ENCODE measurements around the gene PTF1A.
"Not testable (repeated sequence)": the region's sequence is repeated elsewhere in the genome, so short reads cannot be mapped to it uniquely, and the experiment has no call there.

Gene PTF1A

GRCh38 chr10:23202779-23203178 lies 10.7 kb downstream of the PTF1A start:
- no peak for DNase-seq

- no peak for DNase-seq
Observed at GRCh38 chr10:23203369-23204325, 11.5 kb downstream of the PTF1A start.

GRCh38 chr10:23204773-23205172 lies 12.7 kb downstream of the PTF1A start:
- DNase-seq: no peak

DNA sequence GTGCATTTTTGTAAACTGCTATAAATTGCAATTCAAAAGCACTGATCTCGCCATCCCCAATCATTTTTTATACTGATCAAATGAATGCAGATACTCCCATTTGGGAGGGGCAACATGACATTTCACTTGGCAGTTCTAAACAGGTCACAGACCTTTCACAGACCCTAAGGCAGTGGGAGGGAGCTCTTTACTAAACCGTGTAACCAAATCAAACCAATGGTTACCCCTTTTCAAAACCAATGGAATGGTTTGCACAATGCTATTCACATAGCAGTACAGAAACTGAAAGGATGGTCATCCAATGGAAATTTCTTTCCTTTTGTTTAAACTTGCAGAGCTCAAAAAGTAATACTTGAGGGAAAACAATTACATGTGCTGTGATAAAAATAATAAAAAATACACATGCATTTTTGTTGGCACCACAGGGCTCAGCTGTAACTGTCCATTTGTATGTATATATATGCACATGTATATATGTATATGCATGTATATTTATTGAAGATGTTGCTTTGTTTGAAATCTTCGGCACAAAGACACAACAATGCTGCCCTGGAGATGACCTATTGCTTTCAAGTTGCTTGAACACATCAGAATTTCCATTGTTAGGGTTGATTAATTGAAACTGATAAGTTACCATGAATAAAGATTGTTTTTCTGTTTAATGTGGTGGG lies 14.0 kb downstream of the PTF1A start:
- DNase-seq: no peak

DNA sequence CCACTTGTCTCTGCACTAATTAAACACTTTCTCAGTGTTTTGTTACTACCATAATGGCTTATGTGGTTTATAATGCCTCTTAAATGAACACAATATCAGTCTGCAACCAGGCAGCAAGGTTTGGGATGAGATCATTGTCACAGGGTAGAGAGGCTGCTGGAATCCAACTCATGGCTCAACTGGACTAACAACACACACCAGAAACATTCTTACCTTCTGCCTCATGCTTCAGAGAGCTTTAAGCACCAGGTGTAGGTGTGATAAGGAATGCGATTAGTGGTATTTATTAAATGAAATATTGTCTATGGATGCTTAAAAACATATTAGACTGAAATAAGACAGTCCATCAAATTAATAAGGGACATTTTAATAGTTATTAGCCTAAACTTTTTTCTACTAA lies 25.4 kb downstream of the PTF1A start:
- DNase-seq: no peak

GRCh38 chr10:23230582-23230981 lies 38.5 kb downstream of the PTF1A start:
- DNase-seq: no peak

- DNase-seq: no peak
Observed at GRCh38 chr10:23238015-23238414, 45.9 kb downstream of the PTF1A start.

DNA sequence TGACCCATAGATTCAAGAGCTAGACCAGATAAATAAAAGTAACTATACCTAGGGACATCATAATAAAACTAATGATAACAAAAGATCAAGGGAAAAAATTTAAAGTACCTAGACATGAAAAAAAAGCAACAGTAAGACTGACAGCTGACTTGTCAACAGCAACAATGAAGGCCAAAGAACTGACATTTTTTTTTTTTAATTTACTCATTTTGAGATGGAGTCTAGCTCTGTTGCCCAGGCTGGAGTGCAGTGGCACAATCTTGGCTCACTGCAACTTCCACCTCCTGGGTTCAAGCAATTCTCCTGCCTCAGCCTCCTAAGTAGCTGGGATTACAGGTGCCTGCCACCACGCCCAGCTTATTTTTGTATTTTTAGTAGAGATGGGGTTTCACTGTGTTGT lies 49.7 kb downstream of the PTF1A start:
- not testable (repeated sequence) for DNase-seq

Measured in amygdala (tissue), 56 donors.